Nephron (organoid): ENCODE measurements around the gene ADD1.
"Not testable (repeated sequence)": the region's sequence is repeated elsewhere in the genome, so short reads cannot be mapped to it uniquely, and the experiment has no call there.

Experiments used
- H3K27ac Mint-ChIP-seq, 3 experiments: 2 replicates each; pipeline ENCODE4 v1.8.0; 2020; ENCODE audit warnings: mixed read lengths in 3 of 3, mild to moderate bottlenecking in 2 of 3, moderate library complexity in 1 of 3
- H3K27me3 Mint-ChIP-seq: 2 replicates; pipeline ENCODE4 v1.8.0; 2021; ENCODE audit warnings: low read depth, mild to moderate bottlenecking, moderate library complexity, mixed read lengths
- H3K36me3 Mint-ChIP-seq: 2 replicates; pipeline ENCODE4 v1.8.0; 2020; ENCODE audit warnings: low read depth, mixed read lengths
- H3K4me1 Mint-ChIP-seq: 2 replicates; pipeline ENCODE4 v1.8.0; 2020; ENCODE audit warnings: mixed read lengths
- H3K4me3 Mint-ChIP-seq, 3 experiments: 2 replicates each; pipeline ENCODE4 v1.8.0; 2020; ENCODE audit warnings: mild to moderate bottlenecking in 3 of 3, mixed read lengths in 3 of 3, moderate library complexity in 2 of 3
- H3K9me3 Mint-ChIP-seq: 2 replicates; pipeline ENCODE4 v1.8.0; 2020; ENCODE audit warnings: mixed read lengths
- TF ChIP-seq, protein P1 (sequence below), 3 experiments: fragments of 200-600 bp; sonication (generic); IDR thresholded peaks; one replicate each; pipeline ENCODE4 v1.5.0; 2021; ENCODE audit warnings: antibody characterized with exemption in 3 of 3; ENCODE audit not compliant: unreplicated experiment in 3 of 3

Gene ADD1

DNA sequence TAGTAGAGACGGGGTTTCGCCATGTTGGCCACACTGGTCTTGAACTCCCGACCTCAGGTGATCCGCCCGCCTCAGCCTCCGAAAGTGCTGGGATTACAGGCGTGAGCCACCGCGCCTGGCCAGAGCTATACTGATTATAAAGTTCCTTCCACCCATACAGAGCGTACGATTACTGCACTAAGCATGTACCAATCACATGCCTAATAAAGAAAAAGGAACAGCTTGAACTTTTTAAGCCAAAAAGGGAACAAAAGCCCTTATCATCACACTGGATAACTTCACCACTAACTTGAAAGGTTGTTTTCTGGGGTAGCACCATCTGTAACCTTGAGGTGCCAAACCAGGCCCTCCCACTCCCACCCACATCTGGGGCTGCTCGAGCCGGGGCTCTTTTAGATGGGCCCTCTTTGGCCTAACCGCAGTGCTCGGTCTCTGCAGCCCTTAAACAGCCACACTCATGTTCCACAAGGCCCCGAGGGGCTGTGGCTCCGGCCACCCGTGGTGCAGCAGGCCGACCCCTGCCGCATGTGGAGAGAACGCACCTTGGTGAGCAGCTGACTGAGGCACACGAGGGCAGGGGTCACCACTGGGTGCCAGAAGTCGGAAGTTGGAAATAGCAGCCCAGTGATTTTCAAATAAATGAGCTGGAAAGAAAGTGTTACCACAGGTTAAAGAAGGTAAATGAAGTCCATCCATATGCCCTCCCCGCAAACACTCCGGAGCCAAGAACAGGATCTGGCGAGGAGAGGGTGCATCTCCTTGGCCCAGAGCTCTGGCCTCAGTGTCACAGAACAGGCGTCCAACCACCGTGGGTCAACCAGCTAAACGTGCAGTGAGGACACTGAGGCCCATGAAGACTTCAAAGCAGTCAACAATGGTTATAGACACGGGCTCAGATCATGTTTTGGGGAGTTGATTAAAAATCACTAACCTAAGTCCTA lies 101.2 kb downstream of the ADD1 start:
- Mint-ChIP-seq H3K36me3 (peaks cover 69% of the 10 kb centered on the region), H3K27ac (no peak overlapping the region), H3K4me3 (no peak overlapping the region), H3K9me3 (no peaks in the 10 kb centered on the region), H3K27me3 (no peaks in the 10 kb centered on the region), H3K4me1 (no peaks in the 10 kb centered on the region)
- TF ChIP-seq, protein P1, sequence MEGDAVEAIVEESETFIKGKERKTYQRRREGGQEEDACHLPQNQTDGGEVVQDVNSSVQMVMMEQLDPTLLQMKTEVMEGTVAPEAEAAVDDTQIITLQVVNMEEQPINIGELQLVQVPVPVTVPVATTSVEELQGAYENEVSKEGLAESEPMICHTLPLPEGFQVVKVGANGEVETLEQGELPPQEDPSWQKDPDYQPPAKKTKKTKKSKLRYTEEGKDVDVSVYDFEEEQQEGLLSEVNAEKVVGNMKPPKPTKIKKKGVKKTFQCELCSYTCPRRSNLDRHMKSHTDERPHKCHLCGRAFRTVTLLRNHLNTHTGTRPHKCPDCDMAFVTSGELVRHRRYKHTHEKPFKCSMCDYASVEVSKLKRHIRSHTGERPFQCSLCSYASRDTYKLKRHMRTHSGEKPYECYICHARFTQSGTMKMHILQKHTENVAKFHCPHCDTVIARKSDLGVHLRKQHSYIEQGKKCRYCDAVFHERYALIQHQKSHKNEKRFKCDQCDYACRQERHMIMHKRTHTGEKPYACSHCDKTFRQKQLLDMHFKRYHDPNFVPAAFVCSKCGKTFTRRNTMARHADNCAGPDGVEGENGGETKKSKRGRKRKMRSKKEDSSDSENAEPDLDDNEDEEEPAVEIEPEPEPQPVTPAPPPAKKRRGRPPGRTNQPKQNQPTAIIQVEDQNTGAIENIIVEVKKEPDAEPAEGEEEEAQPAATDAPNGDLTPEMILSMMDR (IDR thresholded peaks at IDR 0.05; ENCODE audit: unreplicated experiment in 3 of 3), result no peak

DNA sequence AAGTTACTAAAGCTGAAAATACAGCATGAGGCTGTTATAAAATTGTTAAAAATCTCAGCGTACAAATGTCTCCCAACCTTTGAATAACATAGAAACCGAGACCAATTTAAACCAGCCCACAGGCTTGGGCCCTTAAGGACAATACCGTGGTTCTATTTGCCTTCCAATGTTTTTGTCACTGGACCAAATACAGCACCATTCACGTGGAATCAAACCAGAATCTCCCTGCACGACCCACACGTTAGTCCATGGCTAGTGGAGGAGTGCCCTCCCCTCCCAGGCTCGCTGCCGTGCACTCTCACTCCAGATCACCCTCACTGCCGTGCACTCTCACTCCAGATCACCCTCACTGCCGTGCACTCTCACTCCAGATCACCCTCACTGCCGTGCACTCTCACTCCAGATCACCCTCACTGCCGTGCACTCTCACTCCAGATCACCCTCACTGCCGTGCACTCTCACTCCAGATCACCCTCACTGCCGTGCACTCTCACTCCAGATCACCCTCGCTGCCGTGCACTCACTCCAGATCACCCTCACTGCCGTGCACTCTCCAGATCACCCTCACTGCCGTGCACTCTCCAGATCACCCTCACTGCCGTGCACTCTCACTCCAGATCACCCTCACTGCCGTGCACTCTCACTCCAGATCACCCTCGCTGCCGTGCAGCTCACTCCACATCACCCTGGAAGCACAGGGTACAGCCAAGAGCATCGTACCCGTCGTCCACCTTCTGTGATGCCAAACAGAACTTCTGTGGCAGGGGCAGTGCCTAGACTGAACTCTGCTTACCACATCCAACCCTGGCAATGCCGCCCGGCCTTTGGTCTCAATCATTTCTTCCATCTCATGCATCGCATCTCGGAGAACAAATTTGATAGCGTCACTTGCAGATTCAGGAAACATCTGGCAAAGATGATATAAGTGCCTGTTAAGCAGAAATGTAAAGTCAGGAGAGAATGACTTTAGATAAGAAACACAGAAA lies 102.3 kb downstream of the ADD1 start:
- H3K27ac Mint-ChIP-seq, H3K9me3 Mint-ChIP-seq, H3K4me3 Mint-ChIP-seq, H3K4me1 Mint-ChIP-seq, H3K27me3 Mint-ChIP-seq: not testable (repeated sequence)
- peaks cover 70% of the 10 kb centered on the region for H3K36me3 Mint-ChIP-seq

DNA sequence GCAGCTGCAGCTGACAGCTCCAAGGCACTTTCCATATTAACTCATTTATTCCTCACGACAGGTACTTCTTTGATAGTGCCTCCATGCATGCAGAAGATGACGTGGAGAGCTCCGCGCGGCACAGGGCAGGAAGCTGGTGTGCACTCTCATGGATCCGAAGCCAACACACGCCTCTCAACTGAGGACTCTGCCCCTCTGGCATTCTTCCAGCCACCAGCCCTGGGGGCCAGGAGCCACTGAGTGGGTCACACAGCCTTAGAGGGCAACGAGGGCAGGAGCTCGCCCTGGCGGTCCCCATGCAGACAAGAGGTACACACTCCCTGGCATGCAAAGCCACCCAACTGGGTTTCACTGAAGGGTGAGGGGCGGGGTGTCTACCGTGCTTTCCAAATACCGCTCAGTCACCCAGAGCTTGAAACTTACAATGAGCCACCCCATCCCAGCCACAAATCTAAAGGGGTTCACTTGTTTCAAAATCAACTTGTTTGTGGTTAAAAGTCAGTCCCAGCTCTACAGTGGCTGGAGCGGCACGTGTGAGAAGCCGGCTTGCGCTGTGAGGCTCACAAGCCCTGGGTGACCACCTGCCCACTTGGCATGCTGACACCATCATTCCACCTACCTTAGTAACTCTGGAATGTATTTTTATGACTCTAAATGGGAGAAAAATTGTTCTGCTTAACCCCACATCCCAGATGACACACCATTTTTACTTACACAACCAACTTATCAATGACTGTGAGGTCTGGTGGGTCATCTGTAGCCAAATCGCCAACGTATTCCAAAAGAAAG lies 103.4 kb downstream of the ADD1 start:
- H3K27me3 Mint-ChIP-seq, result no peaks in the 10 kb centered on the region
- no peaks in the 10 kb centered on the region for H3K4me1 Mint-ChIP-seq
- TF ChIP-seq, protein P1 (IDR thresholded peaks at IDR 0.05; ENCODE audit: unreplicated experiment in 3 of 3), result no peak
- H3K9me3 Mint-ChIP-seq, result no peaks in the 10 kb centered on the region
- no peak overlapping the region for H3K4me3 Mint-ChIP-seq
- H3K36me3 Mint-ChIP-seq, result peaks cover 76% of the 10 kb centered on the region
- H3K27ac Mint-ChIP-seq, result no peak overlapping the region

DNA sequence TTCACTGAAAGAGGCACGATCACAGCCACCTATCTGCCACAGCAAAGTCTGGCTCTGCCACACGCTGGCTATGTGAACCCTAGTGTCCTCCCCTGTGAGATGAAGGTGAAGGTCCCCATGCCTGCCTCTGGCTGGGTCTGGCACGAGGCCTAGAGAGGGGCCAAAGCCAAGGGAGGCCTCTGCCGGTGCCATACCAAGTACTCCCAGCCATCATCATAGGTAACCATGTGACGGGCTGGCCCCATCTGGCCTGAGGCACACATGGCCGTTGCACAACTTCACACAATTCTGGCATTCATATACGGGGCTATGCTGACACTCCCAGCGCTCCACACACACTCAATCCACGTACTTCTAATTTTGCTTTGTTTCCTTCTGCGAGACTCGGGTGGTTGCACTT lies 104.3 kb downstream of the ADD1 start:
- no peak overlapping the region for H3K4me3 Mint-ChIP-seq
- peaks cover 80% of the 10 kb centered on the region for H3K36me3 Mint-ChIP-seq
- no peaks in the 10 kb centered on the region for H3K27me3 Mint-ChIP-seq
- TF ChIP-seq, protein P1 (IDR thresholded peaks at IDR 0.05; ENCODE audit: unreplicated experiment in 3 of 3), result no peak
- no peak overlapping the region for H3K27ac Mint-ChIP-seq
- no peaks in the 10 kb centered on the region for H3K4me1 Mint-ChIP-seq
- no peaks in the 10 kb centered on the region for H3K9me3 Mint-ChIP-seq

DNA sequence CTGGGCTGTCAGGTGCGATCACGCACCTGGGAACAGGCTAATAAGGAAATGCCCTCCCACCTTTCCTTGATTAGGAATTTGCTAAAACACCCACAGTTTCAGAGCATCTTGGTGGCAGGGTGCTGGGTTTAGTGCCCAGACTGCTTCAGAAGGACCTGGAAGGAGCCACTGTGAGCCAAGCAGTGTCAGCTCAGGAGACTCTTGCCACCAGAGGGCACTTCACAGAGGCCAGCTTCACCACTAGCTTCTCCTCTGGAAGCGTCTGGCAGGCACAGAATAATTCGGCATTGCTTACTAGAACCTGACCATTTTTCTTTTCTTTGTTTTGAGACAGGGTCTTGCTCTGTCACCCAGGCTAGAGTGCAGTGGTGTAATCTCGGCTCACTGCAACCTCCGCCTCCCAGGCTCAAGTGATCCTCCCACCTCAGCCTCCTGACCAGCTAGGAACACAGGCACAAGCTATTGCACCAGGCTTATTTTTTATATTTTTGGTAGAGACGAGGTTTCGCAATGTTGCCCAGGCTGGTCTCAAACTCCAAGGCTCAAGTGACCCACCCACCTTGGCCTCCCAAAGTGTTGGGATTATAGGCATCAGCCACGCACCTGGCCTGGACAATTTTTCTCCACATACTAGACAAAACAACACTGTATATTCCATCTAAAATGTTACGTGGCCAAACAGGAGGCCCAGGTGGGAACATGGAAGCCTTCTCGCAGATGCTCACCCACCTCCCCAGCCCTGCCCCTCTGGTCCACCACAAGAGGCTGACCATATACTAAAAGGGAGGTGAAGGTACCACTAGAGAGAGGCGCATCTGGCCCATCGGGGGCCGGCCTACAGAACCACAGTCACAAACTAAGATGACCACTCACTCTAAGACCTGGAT lies 105.5 kb downstream of the ADD1 start:
- Mint-ChIP-seq H3K4me3 (no peak overlapping the region), H3K4me1 (no peaks in the 10 kb centered on the region), H3K27ac (no peak overlapping the region), H3K27me3 (no peaks in the 10 kb centered on the region), H3K9me3 (no peaks in the 10 kb centered on the region), H3K36me3 (peaks cover 82% of the 10 kb centered on the region)
- TF ChIP-seq, protein P1 (IDR thresholded peaks at IDR 0.05; ENCODE audit: unreplicated experiment in 3 of 3), result peak in 2 of 3 experiments; percentile 20 to 22
